GM19238 (cell line): ENCODE data around the gene GIPR.
A peak's percentile ranks its signal among the peaks of the same experiment; 100 is the strongest.

ENCODE experiments used
- DNase-seq: peaks from one replicate; pipeline ENCODE4 v3.0.0; 2011; ENCODE audit warnings: low spot score; ENCODE audit not compliant: insufficient read length

The GIPR gene

GRCh38 chr19:45730368-45731288, 62.6 kb downstream of the GIPR start, which contains the start of gene FBXO46:
TSS of gene FBXO46 (minus strand) at chr19:45730896. CDS start at chr19:45713495, 17,401 bp downstream.
- peak; percentile 95 for DNase-seq
